Activated T-helper 1 cell treated with anti-CD3 and anti-CD28 coated beads, Interleukin-2, amount 50 U/mL, for 16 hours (primary cell): Measurements from ENCODE around the gene NFE2L2.
"Not testable (repeated sequence)": the region's sequence is repeated elsewhere in the genome, so short reads cannot be mapped to it uniquely, and the experiment has no call there.

Experiments used
- DNase-seq, 2 donors: peaks; one replicate each; pipeline ENCODE4 v3.0.0-alpha.2; 2020; ENCODE audit warnings: low read depth in 1 of 2, low spot score in 1 of 2

NFE2L2 gene

DNA sequence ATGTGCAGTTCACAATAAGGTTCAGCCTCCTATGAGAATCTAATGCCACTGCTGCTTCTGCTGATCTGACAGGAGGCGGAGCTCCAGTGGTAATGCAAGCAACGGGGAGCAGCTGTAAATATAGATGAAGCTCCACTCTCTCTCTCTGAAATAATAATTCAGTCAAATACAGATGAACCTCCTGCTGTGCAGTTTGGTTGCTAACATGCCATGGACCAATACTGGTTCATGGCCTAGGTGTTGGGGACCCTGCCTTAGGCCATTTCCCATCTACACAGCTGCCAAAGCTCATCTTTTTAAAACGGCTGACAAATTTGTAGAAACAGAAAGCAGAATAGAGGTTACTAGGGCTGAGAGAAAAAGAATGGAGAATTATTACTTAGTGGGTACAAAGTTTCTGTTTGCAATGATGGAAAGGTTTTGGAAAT is 62.6 kb downstream of the NFE2L2 start:
- DNase-seq, result no peak

DNA sequence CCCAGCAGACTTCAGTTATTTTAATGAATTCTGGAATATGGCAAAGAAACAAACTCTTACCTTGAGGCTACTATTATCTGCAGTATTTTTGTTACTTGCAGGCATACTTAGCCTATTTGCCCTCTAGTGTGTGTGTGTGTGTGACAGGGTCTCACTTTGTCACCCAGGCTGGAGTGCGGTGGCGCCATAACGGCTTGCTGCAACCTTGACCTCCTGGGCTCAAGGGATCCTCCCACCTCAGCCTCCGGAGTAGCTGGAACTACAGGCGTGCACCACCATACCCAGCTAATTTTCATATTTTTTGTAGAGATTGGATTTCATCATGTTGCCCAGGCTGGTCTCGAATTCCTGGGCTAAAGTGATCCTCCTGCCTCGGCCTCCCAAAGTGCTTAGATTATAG is 64.1 kb downstream of the NFE2L2 start:
- DNase-seq, result not testable (repeated sequence)

GRCh38 chr2:177195194-177195593 is 69.3 kb downstream of the NFE2L2 start:
- DNase-seq, result no peak

GRCh38 chr2:177193240-177193639 is 71.3 kb downstream of the NFE2L2 start:
- DNase-seq, result no peak

DNA sequence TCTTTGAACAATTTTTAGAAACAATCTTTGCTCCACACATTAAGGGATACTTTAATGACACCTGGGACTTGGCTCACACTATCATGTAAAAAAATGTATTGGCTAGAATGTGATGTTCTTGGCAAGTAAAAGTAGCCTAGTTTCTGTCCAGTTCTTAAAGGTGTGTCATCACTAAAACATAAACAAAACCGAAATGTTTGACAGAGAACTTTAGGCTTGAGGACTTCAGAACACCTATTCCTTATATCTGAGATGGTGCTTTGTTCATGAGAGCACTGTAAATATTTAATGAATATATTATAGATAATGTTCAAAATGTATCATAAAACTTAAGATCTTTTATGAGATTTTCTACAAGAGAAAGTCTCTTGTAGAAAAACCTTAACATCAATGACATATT is 71.7 kb downstream of the NFE2L2 start:
- DNase-seq, result no peak

- no peak for DNase-seq
Observed at GRCh38 chr2:177190941-177191340, 73.6 kb downstream of the NFE2L2 start.

GRCh38 chr2:177188482-177189469 is 75.8 kb downstream of the NFE2L2 start:
- no peak for DNase-seq

- DNase-seq, result no peak
Observed at GRCh38 chr2:177187631-177188312, 76.8 kb downstream of the NFE2L2 start.

DNA sequence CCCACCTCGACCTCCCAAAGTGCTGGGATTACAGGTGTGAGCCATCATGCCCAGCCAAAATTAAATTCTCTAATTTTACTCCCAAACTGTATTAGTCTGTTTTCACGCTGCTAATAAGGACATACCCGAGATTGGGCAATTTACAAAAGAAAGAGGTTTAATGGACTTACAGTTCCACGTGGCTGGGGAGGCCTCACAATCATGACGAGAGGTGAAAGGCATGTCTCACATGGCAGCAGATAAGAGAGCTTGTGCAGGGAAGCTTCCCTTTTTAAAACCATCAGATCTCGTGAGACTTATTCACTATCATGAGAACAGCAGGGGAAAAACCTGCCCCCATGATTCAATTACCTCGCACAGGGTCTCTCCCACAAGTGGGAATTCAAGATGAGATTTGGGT is 78.5 kb downstream of the NFE2L2 start:
- not testable (repeated sequence) for DNase-seq

- no peak for DNase-seq
Observed at GRCh38 chr2:177184606-177185005, 79.9 kb downstream of the NFE2L2 start.

GRCh38 chr2:177183860-177184259 is 80.7 kb downstream of the NFE2L2 start:
- no peak for DNase-seq
